Chondrocyte (in vitro differentiated cells): ENCODE measurements around the gene SSC4D. TPM values are rescaled to one million over a fixed set of nuclear protein-coding genes. Genes with fewer than 3 reads are reported as not detected.
A peak's percentile ranks its signal among the peaks of the same experiment; 100 is the strongest.
"Not testable (repeated sequence)": the region's sequence is repeated elsewhere in the genome, so short reads cannot be mapped to it uniquely, and the experiment has no call there.

Source experiments
- DNase-seq: peaks from one replicate; pipeline ENCODE4 v3.0.0; 2021; ENCODE audit warnings: mixed read lengths, low spot score
- H3K27ac Mint-ChIP-seq: one replicate; pipeline ENCODE4 v1.8.0; 2021; ENCODE audit warnings: mild to moderate bottlenecking, moderate library complexity, mixed read lengths; ENCODE audit not compliant: unreplicated experiment
- H3K27me3 Mint-ChIP-seq: 2 replicates; pipeline ENCODE4 v1.8.0; 2021; ENCODE audit warnings: low read depth, mixed read lengths
- H3K36me3 Mint-ChIP-seq: 2 replicates; pipeline ENCODE4 v1.8.0; 2021; ENCODE audit warnings: low read depth, mixed read lengths
- H3K4me1 Mint-ChIP-seq: 2 replicates; pipeline ENCODE4 v1.8.0; 2021; ENCODE audit warnings: low read depth, mild to moderate bottlenecking, mixed read lengths
- H3K4me3 Mint-ChIP-seq: one replicate; pipeline ENCODE4 v1.8.0; 2021; ENCODE audit warnings: mild to moderate bottlenecking, moderate library complexity, mixed read lengths; ENCODE audit not compliant: unreplicated experiment
- H3K9me3 Mint-ChIP-seq: 2 replicates; pipeline ENCODE4 v1.8.0; 2021; ENCODE audit warnings: low read depth, mixed read lengths
- CTCF ChIP-seq: fragments of 200-600 bp; sonication (generic); IDR thresholded peaks from 2 replicates; pipeline ENCODE4 v1.5.0; 2021; ENCODE audit warnings: antibody characterized with exemption, mild to moderate bottlenecking, moderate library complexity
- total RNA-seq: library from RNA; stranded (reverse); gene quantifications from 3 replicates; pipeline ENCODE4 v1.2.1, GENCODE V29; 2021

Gene SSC4D
- total RNA-seq, 1 donor from 2014 or later, result 1.2 TPM

- Mint-ChIP-seq H3K9me3 (no peaks in the 10 kb centered on the region), H3K4me1 (peaks cover 23% of the 10 kb centered on the region), H3K27ac (peak overlapping the region; percentile 99), H3K4me3 (no peak overlapping the region), H3K27me3 (no peaks in the 10 kb centered on the region), H3K36me3 (no peaks in the 10 kb centered on the region)
- TF ChIP-seq CTCF, result no peak
- no peak for DNase-seq
Measured at GRCh38 chr7:76372984-76373833, 36.3 kb downstream of the SSC4D start.

GRCh38 chr7:76371396-76371795 lies 38.1 kb downstream of the SSC4D start:
- no peak overlapping the region for H3K27ac Mint-ChIP-seq

GRCh38 chr7:76369018-76369417 lies 40.5 kb downstream of the SSC4D start:
- Mint-ChIP-seq H3K4me1 (peaks cover 33% of the 10 kb centered on the region), H3K4me3 (no peak overlapping the region), H3K36me3 (no peaks in the 10 kb centered on the region), H3K27ac (no peak overlapping the region), H3K9me3 (no peaks in the 10 kb centered on the region), H3K27me3 (no peaks in the 10 kb centered on the region)
- no peak for TF ChIP-seq CTCF
- DNase-seq, result no peak

More at GRCh38 chr7:76371396-76371795, 38.1 kb downstream of the SSC4D start:
- no peak for DNase-seq
- H3K27me3 Mint-ChIP-seq, result no peaks in the 10 kb centered on the region
- no peaks in the 10 kb centered on the region for H3K36me3 Mint-ChIP-seq
- peaks cover 15% of the 10 kb centered on the region for H3K4me1 Mint-ChIP-seq
- no peak overlapping the region for H3K4me3 Mint-ChIP-seq
- H3K9me3 Mint-ChIP-seq, result no peaks in the 10 kb centered on the region
- no peak for TF ChIP-seq CTCF

GRCh38 chr7:76368190-76368589 lies 41.3 kb downstream of the SSC4D start:
- no peaks in the 10 kb centered on the region for H3K9me3 Mint-ChIP-seq
- peaks cover 31% of the 10 kb centered on the region for H3K4me1 Mint-ChIP-seq
- no peaks in the 10 kb centered on the region for H3K27me3 Mint-ChIP-seq
- H3K4me3 Mint-ChIP-seq, result no peak overlapping the region
- no peaks in the 10 kb centered on the region for H3K36me3 Mint-ChIP-seq
- no peak for TF ChIP-seq CTCF
- H3K27ac Mint-ChIP-seq, result no peak overlapping the region
- DNase-seq, result no peak

GRCh38 chr7:76364198-76364584 lies 45.3 kb downstream of the SSC4D start:
- Mint-ChIP-seq H3K27ac (peak overlapping the region; percentile 96), H3K9me3 (no peaks in the 10 kb centered on the region), H3K36me3 (no peaks in the 10 kb centered on the region), H3K4me3 (peak overlapping the region; percentile 45), H3K27me3 (no peaks in the 10 kb centered on the region), H3K4me1 (peaks cover 30% of the 10 kb centered on the region)
- peak; percentile 48 for DNase-seq
- TF ChIP-seq CTCF, result no peak

- H3K36me3 Mint-ChIP-seq, H3K4me3 Mint-ChIP-seq, H3K9me3 Mint-ChIP-seq, H3K27me3 Mint-ChIP-seq: not testable (repeated sequence)
- Mint-ChIP-seq H3K27ac (peak overlapping the region; percentile 96), H3K4me1 (peaks cover 30% of the 10 kb centered on the region)
- peak; percentile 9 for DNase-seq
Measured at GRCh38 chr7:76363754-76364153, 45.7 kb downstream of the SSC4D start.
